OCI-M1 (cell line): ENCODE results near the gene PRPS1.
A peak's percentile ranks its signal among the peaks of the same experiment; 100 is the strongest.
"Not testable (repeated sequence)": the region's sequence is repeated elsewhere in the genome, so short reads cannot be mapped to it uniquely, and the experiment has no call there.

Experiments
- DNase-seq: peaks from one replicate; lab custom pipeline; 2025; lab: John Stamatoyannopoulos, UW

The PRPS1 gene

GRCh38 chrX:107627838-107628661, at the start of gene PRPS1:
Gene PRPS1, plus strand, starts transcription at chrX:107628510. Its CDS starts 119 bp downstream, at chrX:107628629.
- peak; percentile 96 for DNase-seq

DNA sequence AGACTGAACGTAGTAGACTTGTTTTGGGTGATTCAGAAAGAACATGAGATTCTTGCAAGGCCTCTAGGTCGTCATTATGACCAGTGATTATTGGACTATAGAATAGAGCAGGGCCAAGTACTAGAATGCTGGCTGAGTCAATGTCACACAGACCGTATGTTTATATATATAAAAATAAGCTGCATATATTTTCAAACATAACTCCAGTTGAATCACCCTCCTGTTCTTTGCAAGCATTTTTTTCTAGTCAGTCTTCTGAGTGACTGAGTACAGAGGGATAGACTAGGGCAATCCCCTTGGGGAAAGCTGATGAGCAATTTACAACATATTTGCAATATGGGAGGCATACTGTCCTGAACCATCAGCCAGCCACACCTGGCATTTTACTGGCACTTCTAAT, 48.4 kb upstream of the PRPS1 start:
- no peak for DNase-seq

- no peak for DNase-seq
Observed at GRCh38 chrX:107581923-107582322, 46.4 kb upstream of the PRPS1 start.

DNA sequence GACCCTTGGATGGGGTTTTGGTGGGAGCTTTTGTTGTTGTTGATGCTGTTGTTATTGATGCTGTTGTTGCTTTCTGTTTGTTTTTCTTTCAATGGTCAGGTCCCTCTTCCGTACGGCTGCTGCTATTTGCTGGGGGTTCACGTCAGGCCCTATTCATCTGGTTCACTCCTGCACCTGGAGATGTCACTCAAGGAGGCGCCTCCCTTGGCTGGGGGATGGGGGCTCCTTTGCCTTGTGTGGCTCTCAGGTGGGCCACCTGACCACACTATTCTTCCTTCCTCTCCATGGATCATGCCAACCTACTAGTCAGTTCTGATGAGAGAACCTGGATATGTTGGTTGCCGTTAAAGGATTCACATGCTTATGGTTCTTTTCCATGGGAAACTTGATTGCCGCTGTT, 39.1 kb upstream of the PRPS1 start:
- DNase-seq: no peak

DNA sequence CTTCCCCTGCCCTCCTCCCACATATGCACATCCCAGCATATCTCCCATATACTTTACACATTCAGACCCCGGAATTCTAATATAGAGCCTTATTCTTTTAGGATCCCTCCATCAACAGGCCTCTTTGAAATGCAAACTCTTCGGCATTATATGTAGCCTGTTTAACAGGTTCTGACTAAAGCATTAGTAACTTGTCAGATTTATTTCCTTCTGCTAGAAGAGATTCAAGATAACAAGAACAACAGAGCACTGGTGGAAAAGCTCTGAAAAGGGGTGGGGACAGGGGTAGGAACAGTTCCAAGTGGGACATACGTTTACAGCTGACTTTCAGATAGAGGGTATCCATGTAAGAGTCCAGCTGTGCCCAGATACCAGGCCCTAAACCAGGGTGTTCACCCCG, 31.7 kb upstream of the PRPS1 start:
- DNase-seq: no peak

DNA sequence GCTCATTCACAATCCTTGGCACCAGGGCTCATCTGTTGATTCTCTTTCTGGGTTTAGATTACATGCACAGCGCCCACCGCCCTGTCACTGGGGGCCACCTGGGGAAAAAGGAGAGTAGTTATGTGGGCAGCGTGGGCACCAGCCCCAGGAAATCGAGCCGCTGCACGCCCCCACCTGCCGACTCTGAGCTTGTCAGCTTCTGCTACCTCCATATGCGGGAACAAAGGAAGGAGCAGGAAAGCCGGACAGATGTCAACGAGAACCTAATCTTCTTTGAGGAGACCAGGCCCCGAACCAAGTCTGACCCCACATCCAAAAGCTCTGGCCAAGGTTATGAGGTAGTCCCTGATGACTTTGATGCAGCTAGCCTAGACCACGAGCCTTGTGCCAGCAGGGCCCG, 31.0 kb upstream of the PRPS1 start:
- no peak for DNase-seq

GRCh38 chrX:107597791-107598190, 30.5 kb upstream of the PRPS1 start:
- DNase-seq: no peak

DNA sequence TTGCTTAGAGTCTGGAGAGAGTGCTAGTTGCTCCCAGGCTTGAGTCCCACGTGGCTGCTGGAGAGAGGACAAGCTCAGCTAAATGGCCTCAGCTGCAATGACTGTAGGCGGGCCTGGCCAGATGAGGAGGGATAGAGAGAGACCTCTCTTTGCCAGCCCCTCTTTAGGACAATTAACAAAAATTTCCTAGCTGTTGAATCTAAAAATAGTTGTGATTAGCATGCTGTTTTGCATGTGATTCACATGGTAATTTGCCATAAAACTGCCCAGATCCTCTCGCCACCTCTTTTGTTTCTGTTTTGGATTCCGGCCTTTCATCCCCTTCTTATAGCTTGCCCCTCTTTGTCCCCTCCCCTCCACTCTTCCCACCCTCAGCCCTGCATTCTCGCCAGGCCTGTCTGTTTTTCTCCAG, 28.9 kb upstream of the PRPS1 start:
- DNase-seq: no peak

GRCh38 chrX:107600366-107600765, 27.9 kb upstream of the PRPS1 start:
- no peak for DNase-seq

GRCh38 chrX:107601326-107601725, 27.0 kb upstream of the PRPS1 start:
- DNase-seq: no peak

- DNase-seq: no peak
Observed at GRCh38 chrX:107601759-107602158, 26.6 kb upstream of the PRPS1 start.

DNA sequence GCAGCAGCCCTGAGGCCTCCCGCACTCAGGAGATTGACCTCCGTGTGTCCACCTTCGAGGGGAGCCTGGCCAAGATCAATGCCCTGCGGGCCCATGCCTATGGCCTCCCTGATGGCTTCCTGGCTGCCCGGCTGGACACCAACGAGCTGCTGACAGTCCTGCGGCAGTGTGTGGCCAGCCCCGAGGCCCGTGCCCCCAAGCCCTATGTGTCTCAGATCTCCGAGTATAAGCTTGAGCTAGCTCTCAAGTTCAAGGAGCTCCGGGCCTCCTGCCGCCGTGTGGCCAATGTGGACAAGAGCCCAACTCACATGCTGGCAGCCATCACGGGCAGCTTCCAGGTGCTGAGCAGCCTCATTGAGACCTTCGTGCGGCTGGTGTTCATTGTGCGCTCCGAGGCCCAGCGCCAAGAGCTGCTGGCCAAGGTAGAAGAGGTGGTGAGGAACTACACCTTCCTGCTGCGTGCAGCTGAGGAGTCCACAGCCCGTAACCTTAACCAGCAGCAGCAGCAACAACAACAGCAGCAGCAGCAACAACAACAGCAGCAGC, 25.5 kb upstream of the PRPS1 start:
- DNase-seq: no peak

DNA sequence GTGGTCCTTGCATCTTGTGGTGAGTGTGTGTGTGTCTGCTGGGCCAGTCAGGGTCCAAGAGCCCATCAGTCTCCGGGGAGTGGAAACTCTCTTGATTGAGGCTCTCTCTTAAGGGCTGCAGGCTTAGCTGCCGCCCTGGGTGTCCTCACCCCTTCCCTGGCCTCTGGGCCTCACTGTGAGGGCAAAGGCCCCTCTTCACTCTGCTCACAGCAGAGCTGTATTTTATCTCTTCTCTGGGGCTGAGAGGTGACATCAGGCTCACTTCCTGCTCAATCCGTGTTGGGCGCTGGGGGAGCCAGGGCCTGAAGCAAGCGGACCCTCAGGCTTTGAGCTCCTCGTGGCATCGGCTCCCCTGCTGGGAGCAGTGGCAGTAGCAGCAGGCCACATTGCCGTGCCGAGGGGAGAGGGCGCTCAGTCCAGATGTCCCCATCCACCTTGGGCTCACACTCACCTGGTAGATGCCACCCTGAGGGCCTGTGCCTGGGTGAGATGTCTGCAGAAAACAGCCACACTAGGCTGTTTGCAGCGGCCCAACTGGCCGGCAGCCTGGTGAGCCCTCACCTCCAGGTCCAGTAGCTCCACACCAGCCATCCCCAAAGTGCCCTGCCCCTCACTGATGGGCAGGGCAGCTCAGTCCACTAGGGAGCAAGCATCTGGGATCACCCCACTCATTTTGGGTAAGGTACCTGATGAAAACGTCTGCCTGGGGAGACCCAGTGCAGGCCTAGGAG, 24.7 kb upstream of the PRPS1 start:
- no peak for DNase-seq

GRCh38 chrX:107609061-107609460, 19.2 kb upstream of the PRPS1 start:
- DNase-seq: not testable (repeated sequence)

- DNase-seq: no peak
Observed at GRCh38 chrX:107610667-107611066, 17.6 kb upstream of the PRPS1 start.

GRCh38 chrX:107619885-107620322, 8.4 kb upstream of the PRPS1 start:
- peak; percentile 1 for DNase-seq

DNA sequence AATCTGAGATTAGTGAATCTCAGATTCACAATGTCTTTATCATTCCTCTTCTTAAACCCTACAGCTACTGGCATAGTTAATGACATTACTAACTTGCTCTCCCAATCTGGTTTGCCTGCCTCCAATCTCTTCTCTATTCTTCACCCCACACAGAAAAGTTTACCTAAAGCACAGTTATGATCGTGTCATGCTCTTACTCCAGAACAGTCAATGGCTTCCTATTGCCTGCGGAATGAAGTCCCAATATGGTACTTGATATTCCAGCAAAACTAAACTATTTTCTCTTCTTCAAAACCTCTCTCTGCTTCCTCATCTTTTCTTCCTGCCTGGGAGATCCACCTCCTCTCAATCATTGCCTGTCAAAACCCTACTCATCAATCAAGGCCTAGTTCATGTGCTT, 3.4 kb upstream of the PRPS1 start:
- DNase-seq: no peak

GRCh38 chrX:107625739-107626138, 2.6 kb upstream of the PRPS1 start:
- DNase-seq: peak; percentile 2

DNA sequence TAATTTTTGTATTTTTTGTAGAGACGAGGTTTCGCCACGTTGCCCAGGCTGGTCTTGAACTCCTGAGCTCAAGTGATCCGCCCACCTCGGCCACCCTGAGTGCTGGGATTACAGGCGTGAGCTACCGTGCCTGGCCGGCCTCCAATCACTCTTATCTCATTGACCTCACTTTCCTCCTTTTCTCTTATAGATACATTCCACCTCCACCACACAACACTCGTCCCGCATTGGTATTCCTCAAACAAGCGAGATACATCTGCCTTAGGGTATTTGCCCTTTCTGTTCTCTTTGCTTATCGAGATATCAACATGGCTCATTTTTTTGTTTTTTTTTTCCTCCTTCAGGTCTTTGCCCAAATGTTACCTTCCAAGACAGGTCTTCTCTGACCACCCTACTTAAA, 1.8 kb upstream of the PRPS1 start:
- no peak for DNase-seq

GRCh38 chrX:107626916-107627315, 1.4 kb upstream of the PRPS1 start:
- no peak for DNase-seq

DNA sequence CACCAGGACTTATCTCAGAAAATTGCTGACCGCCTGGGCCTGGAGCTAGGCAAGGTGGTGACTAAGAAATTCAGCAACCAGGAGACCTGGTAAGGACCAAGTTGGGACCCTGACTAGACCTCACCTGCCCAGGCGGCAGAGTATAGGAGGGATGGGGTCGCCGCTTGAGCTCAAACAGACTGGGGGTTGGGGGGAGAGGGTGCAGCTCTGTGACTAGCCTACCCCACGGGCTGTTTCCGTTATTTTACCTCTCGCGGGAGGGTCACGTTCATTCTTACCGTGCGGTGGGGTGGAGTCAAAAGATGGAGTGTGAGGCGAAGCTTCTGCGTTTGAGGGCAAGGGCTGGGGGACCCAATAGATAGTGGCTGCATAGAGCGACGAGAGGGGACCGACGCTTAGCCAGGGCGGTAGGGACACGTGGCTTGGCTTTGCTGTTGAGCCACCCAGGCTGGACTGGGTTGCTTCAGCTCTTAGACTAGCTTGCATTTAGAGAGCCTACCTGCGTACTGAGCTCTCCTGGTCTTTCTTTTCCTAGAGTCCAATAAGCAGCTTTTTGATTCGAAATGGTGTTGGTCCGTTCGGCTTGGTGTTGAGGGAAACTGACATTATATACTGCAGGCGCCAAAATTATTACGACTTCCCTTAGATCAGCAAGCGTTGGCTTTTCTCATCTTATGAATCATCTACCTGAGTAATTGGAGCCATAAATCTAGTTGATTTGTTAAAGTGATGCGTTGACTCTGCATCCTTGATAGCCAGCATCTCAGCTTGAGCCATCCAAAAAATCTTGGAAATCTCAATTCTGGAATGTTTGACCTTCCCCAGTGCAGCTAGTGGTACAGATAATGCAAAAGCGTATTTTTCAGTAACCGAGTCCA, 591 bp downstream of the PRPS1 start:
- DNase-seq: peak; percentile 63

GRCh38 chrX:107629540-107629909, 1.2 kb downstream of the PRPS1 start:
- DNase-seq: peak; percentile 38
